ENCODE data around the gene TCTN2.

Gene TCTN2

DNA sequence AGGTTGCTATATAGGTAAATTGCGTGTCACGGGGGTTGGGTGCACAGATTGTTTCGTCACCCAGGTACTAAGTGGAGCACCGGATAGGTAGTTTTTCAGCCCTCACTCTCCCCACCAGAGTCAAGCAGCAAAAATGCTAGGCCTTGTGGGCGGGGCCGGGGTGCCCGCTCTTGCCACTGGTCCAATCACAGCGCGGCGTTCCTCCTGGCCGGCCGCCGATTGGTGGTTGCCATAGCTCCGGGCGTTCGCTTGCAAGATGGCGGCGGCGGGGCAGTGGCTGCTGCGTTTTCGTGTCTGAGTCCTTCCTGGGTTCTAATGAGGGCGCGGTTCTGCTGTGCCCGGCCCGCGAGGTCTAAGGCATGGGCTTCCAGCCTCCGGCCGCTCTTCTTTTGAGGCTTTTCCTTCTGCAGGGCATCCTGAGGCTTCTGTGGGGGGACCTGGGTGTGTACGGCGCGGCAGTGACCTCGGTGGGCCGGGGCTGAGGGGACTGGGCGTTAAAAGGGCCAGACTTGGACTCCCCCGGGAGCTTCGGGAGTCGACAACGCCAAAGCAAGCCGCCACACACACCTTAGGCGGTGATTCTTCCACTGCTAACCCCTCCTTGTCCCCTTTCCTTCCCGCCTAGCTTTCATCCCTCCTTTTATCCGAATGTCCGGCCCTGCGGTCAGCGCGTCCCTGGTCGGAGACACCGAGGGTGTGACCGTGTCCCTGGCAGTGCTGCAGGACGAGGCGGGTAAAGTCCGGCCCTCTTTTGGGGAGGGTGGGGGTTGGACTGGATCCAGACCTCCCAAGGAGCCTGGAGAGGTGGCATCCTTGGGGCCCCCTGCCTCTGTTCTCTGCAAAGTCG, at the start of gene TCTN2:
Gene TCTN2 (plus strand): TSS at position 232 of the 847 bp plus-strand sequence. CDS start 128 bp downstream, at position 360.
- Mint-ChIP-seq H3K4me3 (peak within 1 kb of the TSS; percentile 90), H3K36me3 (no peaks in the 10 kb centered on the region), H3K4me1 (ENCODE audit: low read depth) (peaks cover 18% of the 10 kb centered on the region), H3K27me3 (no peaks in the 10 kb centered on the region), H3K27ac (peak within 1 kb of the TSS; percentile 50), H3K9me3 (ENCODE audit: low read depth) (no peaks in the 10 kb centered on the region)

GRCh38 chr12:123621619-123622530, 49.0 kb upstream of the TCTN2 start:
- Mint-ChIP-seq H3K4me1 (ENCODE audit: low read depth) (peaks cover 2% of the 10 kb centered on the region), H3K27ac (no peak overlapping the region), H3K4me3 (no peak overlapping the region), H3K36me3 (peaks cover 14% of the 10 kb centered on the region), H3K9me3 (ENCODE audit: low read depth) (no peaks in the 10 kb centered on the region), H3K27me3 (no peaks in the 10 kb centered on the region)

DNA sequence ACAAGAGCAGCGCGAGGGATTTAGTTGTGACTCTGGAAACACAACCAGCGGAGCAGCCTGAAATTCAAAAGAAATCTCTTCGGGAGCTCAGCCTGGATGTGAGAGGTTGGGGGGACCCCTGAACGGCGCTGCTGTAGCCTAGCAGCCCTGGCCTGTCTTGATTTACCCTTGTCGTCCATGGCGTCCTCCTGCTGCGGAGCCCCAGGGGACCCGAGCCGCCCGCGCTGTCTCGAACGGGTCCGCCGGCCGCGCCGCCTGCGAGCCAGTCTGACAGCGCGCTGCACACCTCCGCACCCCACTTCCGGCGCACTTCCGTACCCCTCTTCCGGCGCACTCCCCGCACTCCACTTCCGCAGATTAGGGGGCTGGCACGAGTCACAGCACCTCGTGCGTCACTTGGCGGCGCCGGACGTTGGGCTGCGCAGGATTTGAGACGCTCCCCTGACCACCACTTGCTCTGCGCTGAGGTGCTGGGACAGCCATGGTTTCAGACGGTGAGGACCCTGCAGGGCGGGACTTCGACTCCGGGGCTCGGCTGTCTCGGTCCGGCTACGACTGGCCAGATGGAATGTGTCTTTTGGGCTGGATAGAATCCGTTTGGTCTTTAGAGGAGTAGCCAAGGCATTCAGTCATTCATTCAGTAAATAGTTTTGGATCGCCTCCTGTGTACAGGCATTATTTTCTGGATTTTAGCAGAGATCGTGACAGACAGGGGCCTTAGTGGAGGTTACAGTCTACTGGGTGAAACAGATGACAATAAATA, 37.4 kb upstream of the TCTN2 start, which contains the start of the genes EIF2B1 and GTF2H3:
Gene EIF2B1 (minus strand): TSS at position 308 of the 763 bp plus-strand sequence. CDS start 129 bp downstream, at position 179.
Gene GTF2H3 (plus strand): TSS at position 451 of the 763 bp plus-strand sequence. CDS start 31 bp downstream, at position 482.
- H3K27ac Mint-ChIP-seq, result peak within 1 kb of the TSS; percentile 97
- peaks cover 5% of the 10 kb centered on the region for H3K36me3 Mint-ChIP-seq
- peak within 1 kb of the TSS; percentile 98 for H3K4me3 Mint-ChIP-seq
- no peaks in the 10 kb centered on the region for H3K27me3 Mint-ChIP-seq
- no peaks in the 10 kb centered on the region for H3K9me3 Mint-ChIP-seq (ENCODE audit: low read depth)
- peaks cover 35% of the 10 kb centered on the region for H3K4me1 Mint-ChIP-seq (ENCODE audit: low read depth)

DNA sequence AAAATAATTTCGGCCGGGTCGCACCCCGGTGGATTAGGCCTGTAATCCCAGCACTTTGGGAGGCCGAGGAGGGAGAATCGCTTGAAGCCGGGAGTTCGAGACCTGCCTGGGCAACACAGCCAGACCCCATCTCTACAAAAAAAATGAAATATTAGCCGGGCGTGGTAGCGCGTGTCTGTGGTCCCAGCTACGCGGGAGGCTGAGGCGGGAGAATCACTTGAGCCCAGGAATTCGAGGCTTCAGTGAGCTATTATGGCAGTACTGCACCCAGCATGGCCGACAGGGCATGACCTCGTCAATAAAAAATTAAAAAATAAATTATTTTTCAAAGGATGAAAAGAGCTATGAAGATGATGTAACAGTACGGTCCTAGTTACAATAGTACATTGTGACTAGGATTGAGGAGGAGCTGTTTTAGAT, 36.8 kb upstream of the TCTN2 start:
- H3K4me1 Mint-ChIP-seq (ENCODE audit: low read depth), result peaks cover 35% of the 10 kb centered on the region
- no peaks in the 10 kb centered on the region for H3K9me3 Mint-ChIP-seq (ENCODE audit: low read depth)
- no peaks in the 10 kb centered on the region for H3K27me3 Mint-ChIP-seq
- peaks cover 5% of the 10 kb centered on the region for H3K36me3 Mint-ChIP-seq
- peak overlapping the region; percentile 98 for H3K4me3 Mint-ChIP-seq
- H3K27ac Mint-ChIP-seq, result peak overlapping the region; percentile 97

GRCh38 chr12:123643911-123644310, 27.0 kb upstream of the TCTN2 start:
- Mint-ChIP-seq H3K4me3 (no peak overlapping the region), H3K27ac (no peak overlapping the region), H3K27me3 (no peaks in the 10 kb centered on the region), H3K36me3 (peaks cover 2% of the 10 kb centered on the region), H3K4me1 (ENCODE audit: low read depth) (peaks cover 4% of the 10 kb centered on the region), H3K9me3 (ENCODE audit: low read depth) (no peaks in the 10 kb centered on the region)

- H3K9me3 Mint-ChIP-seq (ENCODE audit: low read depth), result no peaks in the 10 kb centered on the region
- H3K4me3 Mint-ChIP-seq, result no peak overlapping the region
- H3K27ac Mint-ChIP-seq, result no peak overlapping the region
- H3K27me3 Mint-ChIP-seq, result no peaks in the 10 kb centered on the region
- H3K36me3 Mint-ChIP-seq, result peaks cover 2% of the 10 kb centered on the region
- peaks cover 3% of the 10 kb centered on the region for H3K4me1 Mint-ChIP-seq (ENCODE audit: low read depth)
Observed at GRCh38 chr12:123645380-123645779, 25.5 kb upstream of the TCTN2 start.

DNA sequence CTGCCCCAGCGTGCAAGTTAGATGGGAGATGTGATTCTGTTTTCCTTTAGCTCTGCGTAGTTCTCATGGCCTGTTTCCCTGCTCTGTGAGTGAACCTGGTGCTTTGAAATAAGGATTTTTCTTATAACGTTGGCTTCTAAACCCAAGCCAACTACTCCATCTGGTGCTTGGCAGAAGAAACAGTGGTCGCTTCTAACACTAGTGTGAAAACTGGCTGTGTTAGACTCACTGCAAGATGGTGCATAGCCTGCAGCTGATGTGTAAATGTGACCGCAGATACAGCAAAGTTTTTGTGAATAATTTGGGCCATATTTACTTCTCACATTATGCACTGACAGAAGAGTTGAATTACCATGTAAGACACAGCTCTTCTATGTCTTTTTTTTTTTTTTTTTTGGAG, 25.0 kb upstream of the TCTN2 start:
- Mint-ChIP-seq H3K27me3 (no peaks in the 10 kb centered on the region), H3K4me1 (ENCODE audit: low read depth) (peaks cover 3% of the 10 kb centered on the region), H3K27ac (no peak overlapping the region), H3K36me3 (peaks cover 5% of the 10 kb centered on the region), H3K9me3 (ENCODE audit: low read depth) (no peaks in the 10 kb centered on the region), H3K4me3 (no peak overlapping the region)

DNA sequence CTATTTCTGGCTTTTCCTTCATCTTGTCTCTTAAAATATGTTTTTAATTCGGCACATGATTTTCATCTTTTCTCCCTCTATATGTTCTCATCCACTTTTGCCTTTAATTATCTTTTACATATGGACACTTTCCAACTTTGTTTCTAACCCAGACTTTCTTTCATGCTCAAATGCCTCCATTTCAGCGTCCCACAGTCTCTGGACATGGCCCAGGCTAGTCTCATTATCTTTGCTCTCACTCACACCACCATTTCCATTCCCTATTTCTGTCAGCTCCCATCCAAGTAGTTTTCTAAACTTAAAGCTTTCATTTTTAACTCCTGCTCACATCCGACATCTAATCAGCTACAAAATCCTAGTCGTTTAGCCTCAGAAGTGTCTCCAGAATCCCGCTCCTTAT, 22.5 kb upstream of the TCTN2 start:
- Mint-ChIP-seq H3K4me1 (ENCODE audit: low read depth) (peaks cover 3% of the 10 kb centered on the region), H3K27ac (no peak overlapping the region), H3K9me3 (ENCODE audit: low read depth) (no peaks in the 10 kb centered on the region), H3K36me3 (peaks cover 5% of the 10 kb centered on the region), H3K27me3 (no peaks in the 10 kb centered on the region), H3K4me3 (no peak overlapping the region)

- Mint-ChIP-seq H3K4me3 (no peak overlapping the region), H3K9me3 (ENCODE audit: low read depth) (no peaks in the 10 kb centered on the region), H3K4me1 (ENCODE audit: low read depth) (no peaks in the 10 kb centered on the region), H3K27me3 (no peaks in the 10 kb centered on the region), H3K27ac (no peak overlapping the region), H3K36me3 (peaks cover 10% of the 10 kb centered on the region)
Observed at GRCh38 chr12:123654129-123654701, 16.7 kb upstream of the TCTN2 start.

- H3K4me3 Mint-ChIP-seq, result no peak overlapping the region
- H3K27me3 Mint-ChIP-seq, result no peaks in the 10 kb centered on the region
- peaks cover 10% of the 10 kb centered on the region for H3K36me3 Mint-ChIP-seq
- H3K27ac Mint-ChIP-seq, result no peak overlapping the region
- H3K9me3 Mint-ChIP-seq (ENCODE audit: low read depth), result no peaks in the 10 kb centered on the region
- peaks cover 2% of the 10 kb centered on the region for H3K4me1 Mint-ChIP-seq (ENCODE audit: low read depth)
Observed at GRCh38 chr12:123655420-123655819, 15.5 kb upstream of the TCTN2 start.

- Mint-ChIP-seq H3K27ac (no peak overlapping the region), H3K4me3 (no peak overlapping the region), H3K9me3 (ENCODE audit: low read depth) (no peaks in the 10 kb centered on the region), H3K4me1 (ENCODE audit: low read depth) (peaks cover 2% of the 10 kb centered on the region), H3K27me3 (no peaks in the 10 kb centered on the region), H3K36me3 (peaks cover 7% of the 10 kb centered on the region)
Observed at GRCh38 chr12:123656392-123656791, 14.5 kb upstream of the TCTN2 start.

GRCh38 chr12:123657211-123657610, 13.7 kb upstream of the TCTN2 start:
- Mint-ChIP-seq H3K27ac (peak overlapping the region; percentile 12), H3K4me3 (no peak overlapping the region), H3K4me1 (ENCODE audit: low read depth) (peaks cover 2% of the 10 kb centered on the region), H3K9me3 (ENCODE audit: low read depth) (no peaks in the 10 kb centered on the region), H3K36me3 (peaks cover 7% of the 10 kb centered on the region), H3K27me3 (no peaks in the 10 kb centered on the region)

DNA sequence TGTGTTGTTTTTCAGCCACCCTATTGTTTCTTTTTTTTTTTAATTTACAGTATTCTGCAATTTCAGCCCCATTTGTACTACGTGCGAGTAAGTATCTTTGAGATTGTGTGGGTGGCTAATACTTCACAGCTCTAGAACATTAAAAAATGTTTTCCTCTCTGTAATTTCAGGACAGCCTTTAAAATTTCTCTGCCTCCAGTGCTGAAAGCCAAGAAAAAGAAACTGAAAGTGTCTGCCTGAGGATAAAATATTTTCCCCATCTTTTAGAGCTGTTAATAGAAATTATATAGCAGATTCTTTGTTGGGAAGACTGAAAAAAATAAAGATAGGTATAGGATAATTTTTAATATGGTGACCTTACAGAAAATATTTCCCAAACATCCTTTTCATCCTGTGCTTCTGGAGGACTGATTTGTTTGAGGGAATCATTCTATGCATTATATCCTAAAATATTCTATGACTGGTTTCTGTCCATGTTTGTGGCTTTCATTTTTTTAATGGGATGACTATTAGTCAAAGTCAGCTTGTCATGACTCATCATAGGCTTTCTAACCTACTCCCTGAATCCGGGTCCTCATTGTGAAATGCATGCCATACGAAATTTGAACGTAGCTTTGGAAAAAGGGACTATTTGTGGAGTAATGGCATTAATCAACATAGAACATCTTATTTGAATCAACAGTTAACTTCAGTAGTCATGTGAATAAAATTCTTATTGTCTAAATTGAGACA, 10.8 kb upstream of the TCTN2 start:
- H3K27me3 Mint-ChIP-seq, result no peaks in the 10 kb centered on the region
- peak overlapping the region; percentile 16 for H3K27ac Mint-ChIP-seq
- no peak overlapping the region for H3K4me3 Mint-ChIP-seq
- H3K9me3 Mint-ChIP-seq (ENCODE audit: low read depth), result no peaks in the 10 kb centered on the region
- H3K36me3 Mint-ChIP-seq, result peaks cover 8% of the 10 kb centered on the region
- H3K4me1 Mint-ChIP-seq (ENCODE audit: low read depth), result peaks cover 2% of the 10 kb centered on the region

Data from activated naive CD8-positive, alpha-beta T cell (primary cell).